Choroid plexus epithelial cell (primary cell): ENCODE measurements around the gene CSGALNACT2.

Experiments used
- DNase-seq: peaks from one replicate; pipeline ENCODE4 v3.0.0-alpha.2; 2010; ENCODE audit warnings: low read depth
- H3K4me3 ChIP-seq: 2 replicates; pipeline ENCODE4 v1.5.1; 2011; ENCODE audit warnings: low read depth, mild to moderate bottlenecking, control low read depth, low read length, moderate library complexity
- TF ChIP-seq, protein P1 (sequence below): conservative IDR thresholded peaks from 2 replicates; pipeline ENCODE4 v1.5.1; 2011; ENCODE audit warnings: low read depth, mild to moderate bottlenecking, control low read depth, inconsistent platforms, low read length, moderate library complexity

The CSGALNACT2 gene

DNA sequence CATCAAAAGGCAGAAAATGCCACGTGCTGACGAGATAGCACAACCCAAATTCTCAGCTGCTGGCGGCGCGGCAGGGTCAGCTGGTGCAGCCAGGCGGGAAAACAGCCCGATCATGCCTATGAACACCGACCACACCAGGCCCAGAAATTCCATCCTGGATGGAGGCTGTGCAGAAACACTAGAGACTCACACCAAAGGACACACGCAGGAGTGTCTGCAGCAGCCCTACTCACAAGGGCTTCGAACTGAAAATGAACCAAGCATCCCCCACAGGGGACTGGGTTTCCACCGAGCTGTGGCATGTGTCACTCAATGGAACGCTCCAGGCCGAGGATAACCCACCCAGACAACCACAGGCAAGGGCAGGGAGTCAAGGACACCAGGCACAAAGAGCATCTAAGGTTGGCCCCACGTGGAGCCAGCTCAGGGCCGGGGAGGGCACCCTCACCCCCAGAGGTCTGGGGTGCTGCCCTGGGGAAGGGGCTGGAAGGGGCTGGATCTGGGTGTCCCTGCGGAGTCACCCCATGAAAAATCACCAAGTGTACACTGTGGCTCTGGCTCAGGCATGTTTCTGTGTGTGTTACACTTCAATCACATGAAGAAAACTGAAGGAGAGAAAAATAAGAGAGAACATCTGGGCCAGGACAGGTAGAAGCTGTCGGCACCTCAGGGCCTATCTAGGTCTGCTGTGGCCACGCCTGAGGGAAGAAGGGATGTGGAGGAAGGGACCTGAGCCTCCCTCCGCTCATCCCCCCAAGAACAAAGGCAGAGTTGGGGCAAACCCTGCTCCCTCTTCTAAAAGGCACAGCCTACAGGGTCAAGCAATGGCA, 95.6 kb downstream of the CSGALNACT2 start:
- TF ChIP-seq, protein P1, sequence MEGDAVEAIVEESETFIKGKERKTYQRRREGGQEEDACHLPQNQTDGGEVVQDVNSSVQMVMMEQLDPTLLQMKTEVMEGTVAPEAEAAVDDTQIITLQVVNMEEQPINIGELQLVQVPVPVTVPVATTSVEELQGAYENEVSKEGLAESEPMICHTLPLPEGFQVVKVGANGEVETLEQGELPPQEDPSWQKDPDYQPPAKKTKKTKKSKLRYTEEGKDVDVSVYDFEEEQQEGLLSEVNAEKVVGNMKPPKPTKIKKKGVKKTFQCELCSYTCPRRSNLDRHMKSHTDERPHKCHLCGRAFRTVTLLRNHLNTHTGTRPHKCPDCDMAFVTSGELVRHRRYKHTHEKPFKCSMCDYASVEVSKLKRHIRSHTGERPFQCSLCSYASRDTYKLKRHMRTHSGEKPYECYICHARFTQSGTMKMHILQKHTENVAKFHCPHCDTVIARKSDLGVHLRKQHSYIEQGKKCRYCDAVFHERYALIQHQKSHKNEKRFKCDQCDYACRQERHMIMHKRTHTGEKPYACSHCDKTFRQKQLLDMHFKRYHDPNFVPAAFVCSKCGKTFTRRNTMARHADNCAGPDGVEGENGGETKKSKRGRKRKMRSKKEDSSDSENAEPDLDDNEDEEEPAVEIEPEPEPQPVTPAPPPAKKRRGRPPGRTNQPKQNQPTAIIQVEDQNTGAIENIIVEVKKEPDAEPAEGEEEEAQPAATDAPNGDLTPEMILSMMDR, result no peak
- H3K4me3 ChIP-seq, result no peak overlapping the region
- DNase-seq, result no peak

DNA sequence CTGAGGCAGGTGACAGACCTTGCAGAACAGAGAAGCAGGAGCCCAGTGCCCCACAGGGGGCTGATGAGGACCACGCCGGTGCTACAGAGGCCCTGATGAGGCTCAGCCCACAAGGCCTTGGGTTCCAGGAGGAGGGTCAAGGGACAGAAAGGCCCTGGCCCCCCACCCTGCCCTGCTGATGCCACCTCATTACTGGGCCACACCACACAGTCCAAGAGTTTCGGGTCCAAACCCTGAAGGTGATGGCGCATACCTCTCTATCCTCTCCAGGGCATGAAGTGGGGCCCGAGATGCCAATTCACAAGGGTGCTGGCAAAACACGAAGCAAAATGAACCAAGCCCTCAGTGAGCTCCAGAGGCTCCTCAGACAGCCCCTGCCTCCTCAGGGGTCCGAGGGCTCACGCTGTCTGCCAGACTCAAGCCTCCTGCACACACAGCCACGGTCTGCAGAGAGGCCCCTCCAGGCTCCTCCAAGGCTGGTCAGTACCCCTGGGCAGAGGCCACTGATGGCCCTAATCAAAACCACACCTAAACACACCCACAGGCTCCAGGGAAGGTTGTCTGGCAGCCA, 96.3 kb downstream of the CSGALNACT2 start:
- H3K4me3 ChIP-seq, result no peak overlapping the region
- TF ChIP-seq, protein P1, result no peak
- DNase-seq, result no peak
